Measurements from ENCODE around the gene SLC16A11.
A peak's percentile ranks its signal among the peaks of the same experiment; 100 is the strongest.

DNA sequence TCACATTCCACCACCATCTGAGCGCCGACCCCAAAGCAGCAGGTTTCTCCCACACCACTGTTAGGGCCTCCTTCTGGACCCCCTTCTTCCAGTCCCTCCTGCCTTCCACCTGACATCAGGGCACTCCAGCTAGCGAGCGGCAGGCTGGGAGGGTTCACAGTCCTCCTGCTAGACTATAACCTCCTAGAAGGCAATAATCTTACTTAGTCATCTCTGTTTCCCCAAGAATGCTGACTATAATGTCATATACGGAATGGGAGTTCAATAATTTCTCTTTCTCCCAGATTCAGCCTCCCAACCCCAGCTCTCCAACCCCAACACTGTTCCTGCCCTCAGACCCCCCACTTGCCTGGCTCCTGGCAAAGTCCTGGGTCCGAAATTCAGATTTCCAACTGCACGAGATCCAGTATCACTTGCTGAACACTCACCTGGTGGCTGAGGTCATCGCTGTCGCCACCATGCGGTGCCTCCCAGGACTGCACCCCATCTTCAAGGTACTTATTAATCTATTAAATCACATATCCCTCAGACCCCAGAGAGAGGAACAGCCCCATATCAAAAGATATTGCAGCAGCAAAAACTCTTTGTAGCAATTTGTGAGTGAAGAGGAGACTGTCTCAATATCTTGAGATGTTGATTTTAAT, 42.5 kb downstream of the SLC16A11 start:
- TF ChIP-seq, protein P1, sequence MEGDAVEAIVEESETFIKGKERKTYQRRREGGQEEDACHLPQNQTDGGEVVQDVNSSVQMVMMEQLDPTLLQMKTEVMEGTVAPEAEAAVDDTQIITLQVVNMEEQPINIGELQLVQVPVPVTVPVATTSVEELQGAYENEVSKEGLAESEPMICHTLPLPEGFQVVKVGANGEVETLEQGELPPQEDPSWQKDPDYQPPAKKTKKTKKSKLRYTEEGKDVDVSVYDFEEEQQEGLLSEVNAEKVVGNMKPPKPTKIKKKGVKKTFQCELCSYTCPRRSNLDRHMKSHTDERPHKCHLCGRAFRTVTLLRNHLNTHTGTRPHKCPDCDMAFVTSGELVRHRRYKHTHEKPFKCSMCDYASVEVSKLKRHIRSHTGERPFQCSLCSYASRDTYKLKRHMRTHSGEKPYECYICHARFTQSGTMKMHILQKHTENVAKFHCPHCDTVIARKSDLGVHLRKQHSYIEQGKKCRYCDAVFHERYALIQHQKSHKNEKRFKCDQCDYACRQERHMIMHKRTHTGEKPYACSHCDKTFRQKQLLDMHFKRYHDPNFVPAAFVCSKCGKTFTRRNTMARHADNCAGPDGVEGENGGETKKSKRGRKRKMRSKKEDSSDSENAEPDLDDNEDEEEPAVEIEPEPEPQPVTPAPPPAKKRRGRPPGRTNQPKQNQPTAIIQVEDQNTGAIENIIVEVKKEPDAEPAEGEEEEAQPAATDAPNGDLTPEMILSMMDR (IDR thresholded peaks at IDR 0.05), result peak; percentile 58
- no peak for TF ChIP-seq EZH2 (IDR thresholded peaks at IDR 0.05; ENCODE audit: borderline replicate concordance, insufficient read depth, low read depth, low read length, poor library complexity, severe bottlenecking)

All from B cell (primary cell).